22Rv1 (cell line): ENCODE measurements around the gene UPP2.

Source experiments
- ZFX ChIP-seq: fragments of 450-650 bp; IDR thresholded peaks from 2 replicates; pipeline ENCODE4 v1.6.1; 2017; ENCODE audit warnings: antibody characterized with exemption, borderline replicate concordance
- TF ChIP-seq, protein P1 (sequence below): fragments of 450-650 bp; IDR thresholded peaks from 2 replicates; pipeline ENCODE4 v1.5.1; 2017; ENCODE audit warnings: mild to moderate bottlenecking

DNA sequence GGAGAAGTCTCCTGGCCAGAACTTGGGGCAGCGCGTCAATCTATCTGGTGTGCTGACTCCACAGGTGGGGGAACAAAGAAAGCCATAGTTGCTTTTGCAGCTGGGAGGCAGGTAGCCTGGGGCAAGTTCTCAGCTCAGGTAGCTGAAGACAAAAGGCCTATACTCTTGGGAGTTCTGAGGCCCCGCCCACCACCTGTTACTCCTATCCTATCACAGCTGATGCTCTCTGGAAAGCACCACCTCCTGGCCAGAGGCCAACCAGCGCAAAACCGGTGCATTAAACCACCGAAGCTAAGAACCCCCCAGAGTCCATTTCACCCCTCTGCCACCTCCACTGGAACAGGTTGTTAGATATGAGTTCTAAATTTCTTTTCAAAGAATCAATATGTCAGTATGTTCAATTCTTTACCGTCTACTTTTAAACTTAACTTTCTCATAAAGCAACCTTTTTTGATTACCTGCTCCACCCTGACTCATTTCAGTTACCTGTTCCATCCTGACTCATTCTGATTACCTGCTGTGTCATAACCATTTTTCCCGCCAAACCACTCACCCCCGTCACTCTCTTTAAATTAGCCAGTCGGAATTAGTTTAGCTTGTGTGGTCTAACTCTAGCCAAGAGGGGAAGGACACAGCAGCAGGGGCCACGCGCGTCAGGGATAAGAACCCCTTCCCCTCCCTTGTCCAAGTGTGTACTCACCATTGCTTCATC is 43.4 kb downstream of the UPP2 start:
- TF ChIP-seq, protein P1, sequence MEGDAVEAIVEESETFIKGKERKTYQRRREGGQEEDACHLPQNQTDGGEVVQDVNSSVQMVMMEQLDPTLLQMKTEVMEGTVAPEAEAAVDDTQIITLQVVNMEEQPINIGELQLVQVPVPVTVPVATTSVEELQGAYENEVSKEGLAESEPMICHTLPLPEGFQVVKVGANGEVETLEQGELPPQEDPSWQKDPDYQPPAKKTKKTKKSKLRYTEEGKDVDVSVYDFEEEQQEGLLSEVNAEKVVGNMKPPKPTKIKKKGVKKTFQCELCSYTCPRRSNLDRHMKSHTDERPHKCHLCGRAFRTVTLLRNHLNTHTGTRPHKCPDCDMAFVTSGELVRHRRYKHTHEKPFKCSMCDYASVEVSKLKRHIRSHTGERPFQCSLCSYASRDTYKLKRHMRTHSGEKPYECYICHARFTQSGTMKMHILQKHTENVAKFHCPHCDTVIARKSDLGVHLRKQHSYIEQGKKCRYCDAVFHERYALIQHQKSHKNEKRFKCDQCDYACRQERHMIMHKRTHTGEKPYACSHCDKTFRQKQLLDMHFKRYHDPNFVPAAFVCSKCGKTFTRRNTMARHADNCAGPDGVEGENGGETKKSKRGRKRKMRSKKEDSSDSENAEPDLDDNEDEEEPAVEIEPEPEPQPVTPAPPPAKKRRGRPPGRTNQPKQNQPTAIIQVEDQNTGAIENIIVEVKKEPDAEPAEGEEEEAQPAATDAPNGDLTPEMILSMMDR: no peak
- TF ChIP-seq ZFX: no peak
